Measurements from ENCODE around the gene TNFRSF14. TPM values are rescaled to one million over a fixed set of nuclear protein-coding genes. Genes with fewer than 3 reads are reported as not detected.
A peak's percentile ranks its signal among the peaks of the same experiment; 100 is the strongest.

The TNFRSF14 gene
- total RNA-seq, 1 donor from 2014 or later = 160 TPM

GRCh38 chr1:2597441-2598328 is 41.5 kb downstream of the TNFRSF14 start:
- no peak for DNase-seq (ENCODE audit: low spot score)

DNA sequence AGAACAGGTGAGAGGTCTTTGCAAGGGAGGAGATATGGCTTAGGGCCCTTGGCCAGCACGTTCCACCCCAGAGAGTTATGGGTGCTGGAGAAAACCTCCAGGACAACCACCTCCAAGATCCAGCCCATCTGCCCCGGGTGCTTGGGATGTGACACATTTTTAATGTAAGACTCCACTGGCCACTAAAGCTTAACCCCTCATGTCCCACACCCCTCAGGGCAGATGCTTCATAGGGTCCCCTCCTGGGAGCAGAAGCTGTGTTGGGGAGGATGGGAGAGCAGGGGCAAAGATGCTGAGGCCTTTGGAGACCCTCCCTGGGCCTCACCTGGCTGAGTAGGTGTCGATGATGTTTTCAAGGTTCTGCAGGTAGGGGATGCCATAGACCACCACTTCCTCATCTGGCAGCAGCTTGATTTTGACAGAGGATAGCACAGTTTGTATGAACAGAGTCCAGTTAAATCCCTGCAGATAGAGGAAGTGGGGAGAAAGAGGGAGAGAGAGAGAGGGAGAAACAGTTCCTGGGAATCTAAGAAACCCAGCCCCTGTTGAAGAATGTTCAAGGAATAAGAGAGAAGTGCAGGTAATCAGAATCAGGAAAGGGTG is 42.3 kb downstream of the TNFRSF14 start:
- peak; percentile 36 for DNase-seq (ENCODE audit: low spot score)

DNA sequence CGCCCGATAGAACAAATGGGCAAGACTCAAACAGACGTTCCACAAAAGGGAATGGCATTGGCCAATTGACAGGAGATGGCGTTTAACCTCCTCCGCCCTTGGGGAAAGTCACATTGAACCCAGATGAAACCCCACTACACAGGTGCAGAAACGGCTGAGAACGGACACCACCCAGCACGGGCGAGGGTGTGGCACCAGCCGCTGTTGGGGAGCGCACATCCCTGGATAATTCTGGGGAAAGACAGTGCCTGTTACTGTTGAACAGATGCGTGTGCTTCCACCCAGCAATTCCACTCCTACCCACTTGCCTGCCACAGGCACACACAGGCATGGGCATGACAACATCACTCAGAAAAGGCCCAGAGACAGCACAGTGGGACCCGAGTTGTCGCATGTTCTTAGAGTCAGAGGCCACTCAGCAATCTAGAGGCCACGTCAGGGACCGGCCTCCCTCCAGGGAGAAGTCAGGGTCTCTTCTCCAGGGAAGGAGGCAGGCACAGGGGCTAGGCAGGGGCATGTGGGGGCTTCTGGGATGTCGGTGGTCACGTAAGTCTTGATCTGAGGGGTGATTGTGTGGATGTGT is 45.6 kb downstream of the TNFRSF14 start:
- peak; percentile 37 for DNase-seq (ENCODE audit: low spot score)

- peak; percentile 35 for DNase-seq (ENCODE audit: low spot score)
Observed at GRCh38 chr1:2602311-2602835, 46.2 kb downstream of the TNFRSF14 start.

- DNase-seq (ENCODE audit: low spot score) = no peak
Observed at GRCh38 chr1:2602866-2603520, 46.8 kb downstream of the TNFRSF14 start.

DNA sequence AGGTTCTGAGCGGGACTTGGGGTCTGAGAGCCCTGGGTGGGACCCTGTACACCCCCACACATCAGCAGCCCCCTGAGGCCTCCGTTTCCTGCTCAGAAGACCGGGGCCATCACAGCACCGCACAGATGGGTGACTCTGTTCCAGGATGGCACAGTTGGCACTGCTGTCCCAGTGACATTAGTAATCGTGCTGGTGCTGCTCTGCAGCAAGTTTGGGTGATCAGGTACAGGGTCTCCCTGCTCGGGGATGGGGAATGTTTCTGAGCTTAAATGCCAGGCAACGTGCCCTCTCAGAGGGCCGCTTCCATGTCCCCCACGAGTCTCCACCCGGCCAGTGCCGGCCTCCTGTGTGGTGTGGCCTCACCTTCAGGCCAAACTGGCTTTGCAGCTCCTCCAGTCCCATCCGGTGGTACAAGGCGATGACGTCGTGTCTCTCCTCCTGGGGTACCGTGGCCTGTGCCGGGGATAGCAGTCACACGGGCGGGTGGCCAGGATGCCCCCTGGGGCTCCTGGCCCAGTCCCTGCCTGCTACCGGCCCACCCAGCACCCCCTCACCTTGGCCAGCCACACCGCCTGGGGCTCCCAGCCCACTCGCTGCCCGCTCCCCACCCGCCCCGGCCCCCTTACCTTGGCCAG is 47.5 kb downstream of the TNFRSF14 start:
- DNase-seq (ENCODE audit: low spot score) = peak; percentile 43

GRCh38 chr1:2604156-2604843 is 48.1 kb downstream of the TNFRSF14 start:
- DNase-seq (ENCODE audit: low spot score) = peak; percentile 32

DNA sequence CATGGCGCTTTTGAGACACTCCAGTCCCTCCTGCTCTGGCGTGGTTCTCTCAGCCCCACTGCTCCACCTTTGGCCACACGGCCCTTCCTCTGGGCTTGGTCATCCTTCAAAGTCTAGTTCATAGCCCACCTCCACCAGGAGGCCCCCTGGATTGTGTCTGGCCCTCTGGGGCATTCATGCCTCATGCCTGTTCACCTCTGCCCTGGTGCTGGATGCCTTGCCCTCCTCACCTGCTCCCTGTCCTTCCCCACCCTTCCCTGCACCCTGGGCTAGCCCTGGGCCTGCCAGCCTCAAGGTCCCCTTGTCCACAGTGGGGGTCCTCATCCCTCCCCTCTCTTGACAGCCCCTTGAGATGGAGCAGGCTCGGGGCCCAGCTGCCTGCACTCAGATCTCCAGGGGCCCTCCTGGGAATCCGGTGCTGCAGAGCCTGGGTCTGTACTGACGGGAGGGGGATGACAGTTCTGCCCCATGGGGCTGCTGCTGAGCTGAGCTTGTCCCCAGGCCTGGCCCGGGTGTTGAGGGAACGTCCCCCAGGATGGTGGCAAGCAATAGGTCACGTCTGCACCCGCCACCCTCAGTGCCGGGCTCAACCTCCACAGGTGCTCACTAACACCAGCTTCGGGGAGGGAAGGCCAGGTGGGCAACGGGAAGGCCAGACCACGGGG is 48.8 kb downstream of the TNFRSF14 start:
- DNase-seq (ENCODE audit: low spot score) = peak; percentile 30

DNA sequence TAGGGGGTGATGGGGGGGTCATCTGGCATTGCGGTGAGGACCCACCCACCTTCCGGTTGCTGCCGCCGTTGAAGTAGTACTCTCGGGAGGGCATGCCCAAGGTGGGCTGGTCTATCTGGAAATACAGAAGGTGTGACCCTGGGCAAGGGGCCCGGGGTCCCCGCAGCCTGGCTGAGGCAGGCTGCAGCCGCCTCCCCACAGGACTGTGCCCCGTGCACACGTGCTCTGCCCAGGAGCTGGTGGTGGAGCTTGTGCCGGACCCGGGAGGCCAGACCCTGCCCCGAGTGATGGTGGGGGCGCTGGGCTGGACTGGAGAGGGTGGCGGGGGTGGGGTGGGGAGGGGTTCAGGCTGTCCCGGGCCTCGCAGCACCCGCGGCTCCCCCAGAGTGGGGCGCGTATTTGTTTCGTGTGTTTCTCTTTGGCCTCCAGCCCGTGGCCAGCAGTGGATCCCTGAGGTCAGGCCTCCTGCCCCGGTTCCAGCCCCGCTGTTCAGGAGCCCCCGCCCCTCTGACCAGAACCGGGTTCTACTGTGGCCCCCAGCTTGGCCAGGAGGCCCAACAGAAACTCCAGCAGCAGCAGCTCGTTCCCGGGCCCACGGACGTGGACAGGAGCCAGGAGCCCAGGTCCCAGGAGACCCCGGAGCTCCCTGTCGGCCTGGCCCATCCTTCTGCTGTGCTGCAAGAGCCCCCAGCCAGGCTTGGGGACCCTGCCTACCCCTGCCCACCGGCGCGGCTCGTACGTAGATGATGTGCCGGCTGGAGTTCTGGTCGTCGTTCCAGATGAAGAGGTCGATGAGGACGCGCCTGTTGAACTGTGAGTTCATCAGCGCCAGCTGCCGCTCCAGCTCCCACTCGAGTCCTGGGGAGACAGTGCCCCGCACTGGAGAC is 49.6 kb downstream of the TNFRSF14 start:
- peak; percentile 39 for DNase-seq (ENCODE audit: low spot score)

DNA sequence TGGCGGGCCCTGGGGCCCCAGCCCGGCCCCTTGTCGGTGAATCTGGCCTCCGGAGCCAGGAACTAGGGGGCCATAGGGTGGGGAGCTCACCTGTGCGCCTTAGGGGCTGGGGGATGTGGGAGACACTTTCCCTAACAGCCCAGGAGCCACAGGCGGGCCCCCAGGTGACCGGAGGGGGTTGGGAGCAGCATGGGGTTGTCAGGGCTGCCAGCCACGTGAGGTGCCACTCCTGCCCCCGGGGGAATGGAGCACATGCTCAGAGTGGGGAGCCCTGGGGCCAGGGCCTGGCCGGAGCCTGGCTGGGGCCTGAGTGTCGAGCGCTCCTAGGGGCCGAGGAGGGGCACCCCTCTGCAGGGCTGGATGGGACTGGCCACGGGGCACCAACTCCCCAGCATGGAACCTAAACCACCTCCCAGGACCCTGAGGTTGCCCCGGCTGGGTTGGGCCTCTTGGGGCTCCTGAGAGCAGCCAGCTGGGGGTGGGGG is 50.3 kb downstream of the TNFRSF14 start:
- peak; percentile 40 for DNase-seq (ENCODE audit: low spot score)

GRCh38 chr1:2606881-2607621 is 50.9 kb downstream of the TNFRSF14 start:
- peak; percentile 38 for DNase-seq (ENCODE audit: low spot score)

GRCh38 chr1:2607641-2608091 is 51.5 kb downstream of the TNFRSF14 start:
- DNase-seq (ENCODE audit: low spot score) = peak; percentile 42

DNA sequence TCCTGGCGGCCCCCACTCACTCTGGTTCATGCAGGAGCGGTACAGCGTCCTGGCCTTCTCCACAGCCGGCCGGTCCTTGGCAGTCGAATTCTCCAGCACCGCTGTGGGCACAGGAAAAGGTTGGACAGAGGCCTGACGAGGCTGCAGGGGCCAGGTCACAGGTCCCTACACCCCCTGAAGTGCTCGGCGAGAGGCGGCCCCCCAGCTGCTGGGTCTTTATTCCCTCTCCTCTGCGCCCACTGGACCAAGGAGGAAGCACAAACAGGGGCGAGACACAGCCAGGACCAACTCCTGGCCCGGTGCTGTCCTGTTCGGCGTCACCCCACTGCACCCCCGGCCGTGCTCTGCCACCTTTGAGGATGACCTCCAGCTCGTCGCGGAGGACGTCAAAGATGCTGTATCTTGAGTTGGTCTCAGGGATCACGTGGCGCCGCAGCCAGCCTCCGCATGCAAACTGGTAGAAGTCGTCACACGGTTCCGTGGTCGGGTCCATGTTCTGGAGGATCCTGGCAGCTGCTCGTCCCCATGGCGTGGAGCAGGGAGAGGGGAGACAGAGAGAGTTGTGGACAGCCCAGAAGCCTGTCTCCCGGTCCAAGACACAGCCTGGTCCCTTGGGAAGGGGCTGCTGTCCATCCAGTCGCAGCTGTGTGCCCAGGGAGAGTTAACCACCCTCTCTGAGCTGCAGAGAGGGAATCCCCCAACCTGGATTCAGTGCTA is 53.3 kb downstream of the TNFRSF14 start:
- DNase-seq (ENCODE audit: low spot score) = peak; percentile 35

DNA sequence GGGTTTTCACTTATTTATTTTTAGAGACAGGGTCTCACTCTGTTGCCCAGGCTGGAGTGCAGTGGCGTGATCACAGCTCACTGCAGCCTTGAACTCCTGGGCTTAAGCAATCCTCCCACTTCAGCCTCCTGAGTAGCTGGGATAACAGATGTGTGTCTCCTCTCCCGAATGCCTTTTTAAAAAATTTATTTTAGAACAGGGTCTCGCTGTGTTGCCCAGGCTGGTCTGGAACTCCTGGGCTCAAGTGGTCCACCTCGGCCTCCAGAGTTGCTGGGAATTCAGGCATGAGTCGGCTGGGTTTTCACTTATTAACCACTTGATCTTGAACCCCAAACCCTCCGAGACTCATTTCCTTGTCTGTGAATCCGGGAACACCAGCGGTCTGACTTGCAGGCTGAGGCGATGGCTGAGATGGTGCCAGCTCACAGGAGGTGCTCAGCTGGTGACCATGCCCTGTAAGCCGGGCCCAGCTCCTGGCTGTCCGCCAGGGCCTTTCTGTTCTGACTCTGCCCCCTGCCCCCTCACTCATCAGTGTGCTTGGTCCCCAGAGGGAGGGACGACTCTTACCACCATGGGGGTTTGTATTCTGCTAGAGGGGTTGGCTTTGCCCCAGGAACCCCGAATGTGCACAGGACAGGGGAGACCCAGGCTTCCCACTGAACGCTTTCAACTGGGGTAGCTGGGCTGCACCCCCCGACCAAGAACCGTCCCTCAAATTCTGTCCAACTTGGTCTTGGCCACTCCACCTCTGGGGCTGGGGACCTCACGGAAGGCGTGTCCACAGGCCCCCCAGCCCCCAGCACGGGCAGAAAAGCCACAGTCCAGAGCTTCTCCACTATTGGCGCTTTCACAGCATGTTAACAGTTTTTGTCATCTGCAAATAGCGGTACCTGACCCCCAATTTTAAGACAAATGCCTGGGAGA is 54.1 kb downstream of the TNFRSF14 start:
- no peak for DNase-seq (ENCODE audit: low spot score)

GRCh38 chr1:2611031-2611501 is 54.9 kb downstream of the TNFRSF14 start:
- no peak for DNase-seq (ENCODE audit: low spot score)
